HTERT RPE-1 (cell line): ENCODE data around the gene DUS3L.
"Not testable (repeated sequence)": the region's sequence is repeated elsewhere in the genome, so short reads cannot be mapped to it uniquely, and the experiment has no call there.

Experiments used
- in situ Hi-C: fragments of 300-500 bp; cut with MboI; formaldehyde crosslinking; loops from 4 replicates; pipeline ENCODE4 v1.14.3; 2020; ENCODE audit warnings: low sequenced_read_pairs

Gene DUS3L

DNA sequence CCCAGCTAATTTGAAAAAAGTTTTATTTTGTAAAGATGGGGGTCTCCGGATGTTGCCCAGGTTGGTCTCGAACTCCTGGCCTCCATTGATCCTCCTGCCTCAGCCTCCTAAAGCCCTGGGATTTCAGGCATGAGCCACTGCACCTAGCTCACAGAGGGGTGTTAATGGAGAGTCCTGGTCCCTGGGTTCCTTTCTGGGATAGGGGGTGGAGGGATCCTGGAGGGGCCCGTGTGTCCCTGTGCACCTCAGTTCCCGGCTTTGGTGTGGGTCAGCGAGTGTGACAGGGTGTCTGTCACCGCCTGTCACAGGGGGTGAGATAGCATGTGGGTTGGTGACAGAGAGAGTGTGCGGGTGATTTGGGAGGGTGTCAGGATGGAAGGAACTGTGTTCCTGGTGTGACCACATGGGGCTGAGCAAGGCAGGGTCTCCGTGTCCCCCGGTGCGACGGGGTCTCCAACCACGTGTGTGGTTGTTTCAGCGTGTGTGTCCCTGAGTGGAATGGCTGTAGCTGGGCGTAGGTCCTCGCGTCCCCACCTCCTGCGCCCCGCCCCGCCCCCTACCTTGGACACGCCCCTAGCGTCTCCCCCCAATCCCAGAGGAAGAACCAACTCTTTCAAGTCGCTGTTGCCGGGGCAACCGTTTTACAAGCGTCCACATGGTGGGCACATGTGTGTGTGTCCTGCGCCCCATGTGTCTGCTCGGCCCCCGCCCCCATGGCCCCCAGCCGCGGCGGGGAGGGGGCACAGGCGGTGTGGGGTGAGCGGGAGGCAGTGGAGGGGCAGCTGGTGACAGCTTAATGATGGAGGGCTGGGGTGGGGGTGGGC lies 11.0 kb upstream of the DUS3L start:
- in situ Hi-C loops: no loop called here

DNA sequence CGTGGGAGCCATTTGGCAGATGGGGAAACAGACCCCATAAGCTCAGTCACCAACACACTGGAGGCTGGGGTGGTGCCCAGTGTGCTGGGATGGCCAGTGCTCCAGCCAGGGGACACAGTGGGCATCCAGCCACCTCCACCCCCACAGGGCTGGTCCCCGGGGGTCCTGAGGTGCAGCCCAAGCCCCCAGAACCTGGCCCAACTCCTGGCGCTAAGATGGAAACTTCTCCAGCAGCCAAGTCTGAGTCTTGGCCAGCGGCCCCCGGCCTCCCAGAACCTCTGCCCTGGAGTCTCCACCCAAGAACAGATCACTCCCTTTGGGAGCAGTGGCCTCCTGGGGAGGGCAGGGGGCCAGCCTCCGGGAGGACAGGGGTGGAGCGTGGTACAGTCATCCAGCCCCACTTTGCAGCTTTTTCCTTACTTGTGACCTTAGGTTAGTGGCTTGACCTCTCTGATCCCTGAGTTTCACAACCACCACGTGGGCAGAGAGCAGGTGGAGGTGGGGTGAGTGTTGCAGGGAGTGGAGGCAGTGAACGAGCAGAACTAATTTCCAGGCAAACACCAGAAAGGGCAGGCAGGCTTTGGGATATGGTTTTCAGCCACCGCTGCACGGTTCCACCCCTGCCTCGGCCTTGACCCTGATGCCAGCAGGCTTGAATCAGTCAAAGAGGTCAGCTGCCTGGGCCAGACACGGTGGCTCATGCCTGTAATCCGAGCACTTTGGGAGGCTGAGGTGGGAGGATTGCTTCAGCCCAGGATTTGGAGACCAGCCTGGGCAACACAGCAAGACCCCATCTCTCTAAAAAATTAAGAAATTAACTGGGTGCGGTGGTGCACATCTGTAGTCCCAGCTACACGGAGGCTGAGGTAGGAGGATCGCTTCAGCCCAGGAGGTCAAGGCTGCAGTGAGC lies 9.7 kb upstream of the DUS3L start:
- in situ Hi-C loops: no loop called here

DNA sequence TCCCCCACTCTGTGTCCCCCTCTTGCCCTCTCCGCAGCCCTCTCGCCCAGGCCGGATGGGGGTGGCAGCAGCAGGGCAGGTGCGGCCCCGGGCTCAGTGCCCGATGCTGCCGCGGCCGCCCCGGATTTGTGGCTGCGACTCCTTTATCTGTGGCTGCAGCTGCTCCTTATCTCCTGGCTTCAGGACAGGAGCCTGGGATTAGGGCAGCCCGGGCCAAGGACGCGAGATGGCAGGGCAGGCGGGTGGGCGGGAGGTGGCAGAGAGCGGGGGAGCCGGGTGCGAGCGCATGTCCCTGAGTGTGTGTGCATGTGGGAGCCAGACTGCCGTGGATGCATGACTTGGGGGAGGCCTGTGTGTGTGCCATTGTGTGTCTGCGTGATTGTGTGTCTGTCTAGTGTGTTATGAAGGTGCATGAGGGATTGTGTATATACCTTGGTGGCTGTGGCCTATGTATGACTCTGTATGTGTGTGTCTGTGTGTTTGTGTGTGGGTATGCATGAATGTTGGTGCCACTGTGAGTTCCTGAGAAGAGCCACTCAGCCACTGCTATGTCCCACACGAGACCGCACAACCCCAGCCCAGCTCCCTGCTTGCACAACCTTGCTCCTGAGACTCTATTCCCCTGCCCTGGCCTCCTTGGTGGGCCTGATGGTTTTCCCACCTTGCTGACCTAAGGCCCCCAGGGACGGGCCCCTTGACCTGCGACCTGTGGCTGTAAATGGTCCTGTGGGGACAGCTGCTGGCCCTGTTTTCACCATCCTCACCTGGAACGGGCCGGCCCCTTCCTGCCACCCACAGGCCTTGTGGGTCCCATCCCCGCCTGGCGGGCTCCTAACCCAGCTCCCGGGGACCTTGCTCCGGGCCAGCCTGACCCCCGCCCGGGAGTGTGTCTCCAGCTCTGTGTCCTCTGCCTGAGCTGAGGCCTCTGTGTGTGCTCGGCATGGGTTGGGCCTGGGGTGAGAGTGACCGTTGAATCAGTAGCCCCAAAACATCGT lies 8.6 kb upstream of the DUS3L start:
- in situ Hi-C loops: no loop called here

DNA sequence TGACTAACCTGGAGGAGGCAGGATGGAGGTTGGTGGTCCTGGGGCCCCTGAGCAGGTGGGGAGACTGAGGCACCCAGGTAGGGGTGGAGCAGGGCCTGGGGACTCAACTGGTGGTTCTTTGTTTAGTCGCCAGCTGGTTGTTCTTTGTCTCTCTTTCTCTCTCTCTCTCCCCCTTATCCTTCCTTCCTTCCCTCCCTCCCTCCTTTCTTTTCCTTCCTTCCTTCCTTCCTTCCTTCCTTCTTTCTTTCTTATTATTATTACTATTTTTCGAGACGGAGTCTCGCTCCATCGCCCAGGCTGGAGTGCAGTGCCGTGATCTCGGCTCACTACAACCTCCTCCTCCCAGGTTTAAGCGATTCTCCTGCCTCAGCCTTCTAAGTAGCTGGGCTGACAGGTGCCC lies 7.3 kb upstream of the DUS3L start:
- in situ Hi-C loops: no loop called here

DNA sequence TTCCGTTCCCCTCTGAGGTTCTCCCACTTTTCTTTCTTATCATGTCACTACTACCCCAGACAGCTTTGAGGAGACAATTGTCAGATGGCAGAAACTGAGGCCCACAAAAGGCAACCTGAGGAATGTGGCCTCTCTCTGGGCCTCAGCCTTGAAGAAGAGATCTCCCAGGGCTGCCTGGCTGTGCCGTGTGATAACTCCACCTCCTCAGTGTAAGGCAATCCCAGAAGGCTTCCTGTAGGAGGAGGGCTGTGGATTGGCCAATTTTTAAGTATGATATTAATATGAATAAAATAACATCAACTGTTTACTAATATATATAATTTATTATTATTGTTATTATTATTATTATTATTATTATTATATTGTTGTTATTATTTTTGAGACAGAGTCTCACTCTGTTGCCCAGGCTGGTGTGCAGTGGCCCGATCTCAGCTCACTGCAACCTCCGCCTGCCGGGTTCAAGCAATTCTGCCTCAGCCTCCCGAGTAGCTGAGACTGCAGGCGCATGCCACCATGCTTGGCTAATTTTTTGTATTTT lies 4.5 kb upstream of the DUS3L start:
- in situ Hi-C loops: no loop called here

DNA sequence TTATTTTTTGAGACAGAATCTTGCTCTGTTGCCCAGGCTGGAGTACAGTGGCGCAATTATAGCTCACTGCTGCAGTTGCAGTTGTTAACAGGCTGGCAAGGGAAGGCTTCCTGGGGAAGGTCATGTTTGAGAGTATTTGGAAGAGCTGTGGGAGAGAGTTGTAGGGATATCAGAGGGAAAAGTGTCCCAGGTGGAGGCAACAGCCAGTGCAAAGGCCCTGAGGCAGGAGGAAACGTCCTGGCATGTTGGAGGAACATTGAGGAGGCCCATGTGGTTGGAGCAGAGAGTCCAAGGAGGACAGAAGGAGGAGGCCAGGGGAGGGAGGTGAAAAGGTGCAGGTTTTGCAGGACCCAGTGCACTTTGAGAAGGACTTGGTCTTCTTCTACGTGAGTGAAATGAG lies 2.2 kb upstream of the DUS3L start:
- in situ Hi-C loops: no loop called here

DNA sequence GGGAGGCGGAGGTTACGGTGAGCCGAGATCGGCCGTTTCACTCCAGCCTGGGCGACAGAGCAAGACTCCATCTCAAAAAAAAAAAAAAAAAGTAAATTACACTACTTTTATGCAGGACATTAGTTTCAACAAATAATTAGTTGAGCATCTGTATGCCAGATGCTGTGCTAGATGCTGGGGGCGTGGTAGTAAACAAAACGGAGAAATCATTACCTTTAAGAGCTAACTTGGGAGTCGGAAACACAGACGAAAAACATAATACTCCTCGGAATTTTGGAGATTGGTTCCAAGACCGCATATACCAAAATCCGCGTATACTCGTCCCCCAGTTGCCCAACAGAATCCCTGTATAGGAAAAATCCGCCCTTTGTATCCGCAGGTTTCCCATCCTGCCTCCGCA lies 1.3 kb upstream of the DUS3L start:
- in situ Hi-C loops: no loop called here

DNA sequence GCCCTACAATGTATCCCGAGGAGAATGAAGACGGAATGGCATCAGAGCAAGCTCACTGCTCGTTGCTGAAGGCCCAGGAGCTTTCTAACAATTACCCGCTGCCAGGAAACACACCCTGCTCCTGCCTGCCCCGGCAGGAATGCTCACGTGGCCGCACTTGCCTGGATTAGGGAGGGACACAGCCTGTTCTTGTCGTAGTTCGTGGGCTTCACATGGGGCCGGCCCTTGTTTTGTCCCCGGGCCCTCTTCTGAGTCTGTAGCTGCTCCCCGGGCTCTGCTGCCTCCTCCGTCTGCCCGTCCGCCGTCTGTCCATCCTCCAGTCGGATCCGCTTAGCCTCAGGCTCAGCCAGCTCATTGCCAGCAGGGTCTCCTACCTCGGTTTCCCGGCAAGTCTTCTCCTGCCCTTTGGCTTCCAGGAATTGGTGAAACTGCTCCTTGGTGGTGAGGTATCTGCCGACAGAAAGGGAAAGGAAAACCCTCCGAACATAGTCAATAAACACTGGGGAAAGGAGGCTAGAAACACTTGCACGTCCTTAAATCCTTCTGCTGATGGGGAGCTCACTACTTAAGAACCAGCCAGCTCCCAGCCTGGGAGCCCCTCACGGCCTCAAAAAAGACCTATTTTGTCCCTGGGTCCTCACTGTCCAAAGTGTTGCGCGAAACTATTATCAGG lies 941 bp downstream of the DUS3L start:
- in situ Hi-C loops: no loop called here

DNA sequence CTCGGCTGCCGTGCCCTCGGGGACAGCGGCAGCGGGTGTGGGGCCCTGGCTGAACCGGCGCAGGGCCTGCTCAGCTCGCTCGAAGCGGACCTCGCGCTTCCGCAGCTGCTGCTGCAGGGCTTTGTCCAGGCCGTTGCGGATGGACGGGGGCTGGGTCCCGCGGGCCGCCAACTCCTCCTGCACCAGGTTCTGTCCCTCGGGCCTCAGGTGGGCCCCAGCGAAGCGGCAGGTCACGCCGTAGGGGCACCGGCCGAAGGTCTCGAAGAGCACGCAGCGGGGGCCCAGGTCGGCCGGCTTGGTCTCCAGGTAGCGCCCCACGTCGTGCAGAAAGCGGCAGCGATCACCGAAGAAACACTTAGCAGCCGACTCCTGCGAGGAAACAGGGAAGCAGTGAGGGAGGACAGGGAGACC lies 1.6 kb downstream of the DUS3L start:
- in situ Hi-C loops: no loop called here

DNA sequence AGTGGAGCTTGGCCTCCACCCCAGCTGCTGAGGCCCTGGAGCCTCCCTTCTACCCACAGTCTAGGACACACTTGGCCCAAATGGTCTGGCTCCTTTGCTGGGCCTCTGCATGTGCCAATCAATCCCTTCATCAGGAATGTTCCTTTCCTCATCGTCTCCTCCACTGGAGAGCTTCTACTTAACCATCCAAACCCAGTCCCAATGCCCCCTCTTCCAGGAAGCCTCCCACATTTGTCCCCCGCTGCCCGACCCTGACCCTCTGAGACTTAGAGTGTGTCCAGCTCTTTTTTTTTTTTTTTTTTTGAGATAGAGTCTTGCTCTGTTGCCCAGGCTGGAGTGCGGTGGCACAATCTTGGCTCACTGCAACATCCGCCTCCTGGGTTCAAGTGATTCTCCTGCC lies 2.5 kb downstream of the DUS3L start:
- in situ Hi-C loops: no loop called here

DNA sequence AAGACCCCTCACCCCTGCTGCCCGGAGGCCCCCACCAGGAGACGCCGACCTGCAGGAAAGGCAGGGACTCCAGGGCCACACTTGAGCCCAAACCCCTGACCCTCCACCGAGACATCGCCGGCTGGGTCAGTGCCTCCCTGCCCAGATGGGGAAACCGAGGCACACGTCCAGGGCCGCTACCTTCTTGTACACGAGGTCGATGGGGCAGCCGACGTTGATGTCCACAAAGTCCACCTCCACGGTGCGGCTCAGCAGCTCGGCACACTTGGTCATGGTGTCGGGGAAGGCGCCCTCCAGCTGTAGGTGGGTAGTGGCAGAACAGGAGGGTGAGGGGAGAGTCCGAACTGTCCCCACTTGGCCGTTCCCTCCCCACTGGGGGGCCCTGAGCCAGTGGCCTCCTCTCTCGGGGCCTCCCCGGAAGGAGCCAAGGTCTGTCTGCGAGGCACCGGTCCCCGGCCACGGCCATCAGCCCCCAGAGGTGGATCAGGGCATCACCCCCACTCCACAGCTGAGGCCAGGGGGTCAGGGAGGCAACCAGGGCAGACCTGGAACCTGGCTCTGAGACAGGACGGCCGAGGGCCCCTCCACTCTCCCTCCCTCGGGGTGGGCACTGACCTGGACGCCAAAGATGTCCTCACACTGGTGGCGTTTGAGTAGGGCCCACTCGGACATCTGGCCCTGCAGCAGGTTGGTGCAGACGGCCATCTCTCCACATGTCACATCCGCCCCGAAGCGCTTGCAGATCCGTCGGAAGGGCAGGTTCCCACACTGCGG lies 3.4 kb downstream of the DUS3L start:
- in situ Hi-C loops: no loop called here

DNA sequence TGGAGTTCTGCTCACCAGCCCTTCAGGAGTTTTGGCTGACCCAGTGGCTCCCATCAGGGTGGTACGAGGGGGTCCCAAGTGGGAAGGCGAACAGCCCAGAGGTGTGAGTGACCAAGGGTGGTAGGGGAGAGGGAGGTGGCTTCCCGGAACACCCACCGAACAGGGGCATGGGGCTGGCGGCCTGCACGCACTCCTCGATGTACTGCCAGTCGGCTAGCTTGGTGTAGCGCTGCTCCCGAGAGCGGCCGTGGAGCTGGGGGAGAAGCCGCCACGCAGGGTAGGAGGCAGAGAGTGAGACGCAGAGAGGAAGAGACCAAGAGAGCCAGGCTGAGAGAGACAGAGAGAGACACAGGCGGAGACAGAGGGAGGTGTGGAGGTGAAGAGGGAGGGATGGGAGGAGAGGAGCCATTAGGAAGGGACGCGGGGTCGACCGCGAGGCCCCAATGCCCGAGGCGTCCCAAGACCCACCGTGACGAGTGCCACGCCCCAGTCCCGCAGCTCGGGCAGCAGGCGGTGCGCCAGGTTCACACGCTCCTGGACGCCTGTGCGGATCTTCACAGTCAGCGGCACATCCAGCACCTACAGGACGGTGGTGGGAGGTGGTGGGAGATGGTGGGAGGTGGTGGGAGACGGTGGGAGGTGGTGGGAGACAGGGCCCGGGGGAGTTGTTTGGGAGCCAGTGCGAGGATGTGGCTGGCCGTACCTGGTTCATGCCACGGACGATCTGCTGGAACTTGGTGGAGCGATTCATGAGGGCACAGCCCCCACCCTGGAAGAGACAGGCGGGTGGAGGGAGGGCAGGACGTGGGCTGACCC lies 4.2 kb downstream of the DUS3L start:
- in situ Hi-C loops: no loop called here

DNA sequence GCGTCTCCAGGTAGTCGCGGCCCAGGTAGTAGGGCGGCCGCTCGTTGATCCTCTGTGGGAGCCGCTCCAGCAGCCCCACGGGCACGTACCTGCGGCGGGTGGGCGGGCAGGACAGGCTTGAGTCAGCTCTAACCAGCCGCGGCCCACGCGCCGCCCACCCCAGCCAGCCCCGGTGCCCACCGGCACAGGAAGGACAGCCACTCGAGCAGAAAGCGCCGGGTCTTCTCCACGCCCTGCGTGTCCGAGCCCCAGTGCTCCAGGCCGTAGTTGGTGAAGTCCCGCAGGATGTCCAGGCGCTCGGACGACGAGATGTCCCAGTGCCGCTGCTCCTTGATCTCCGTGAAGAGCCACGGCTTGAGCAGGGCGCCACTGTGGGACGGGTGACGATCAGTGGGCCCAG lies 5.5 kb downstream of the DUS3L start:
- in situ Hi-C loops: no loop called here

DNA sequence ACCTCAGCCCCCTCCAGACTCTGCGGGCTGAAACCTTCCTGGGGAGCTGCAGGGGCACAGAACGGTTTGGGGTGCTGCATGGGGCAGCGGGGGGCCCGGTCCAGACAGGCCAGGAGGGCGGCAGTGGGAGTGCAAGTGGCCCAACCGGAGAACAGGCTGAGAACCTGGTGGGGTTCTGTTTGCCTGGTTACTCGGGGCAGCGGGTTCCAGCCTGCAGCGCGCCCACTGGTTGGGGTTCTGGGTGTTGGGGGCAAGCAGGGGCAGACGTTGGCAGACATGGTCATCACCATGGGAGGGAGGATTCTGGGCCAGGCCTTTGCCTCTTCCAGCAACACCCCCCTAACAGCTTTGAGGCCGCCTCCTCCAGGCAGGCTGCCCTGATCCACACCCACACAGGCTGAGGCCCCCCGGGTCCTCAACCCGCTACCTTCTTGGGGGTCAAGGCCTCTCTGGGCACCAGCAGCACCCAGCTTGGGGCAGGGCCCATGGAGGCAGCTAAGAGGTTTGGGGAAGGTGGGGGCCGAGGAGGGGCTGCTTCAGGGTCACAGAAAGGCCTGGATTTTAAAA lies 6.3 kb downstream of the DUS3L start, which contains the start of gene PRR22:
Gene PRR22, minus strand, starts transcription at position 166 of the 567 bp plus-strand sequence. Its CDS starts 86 bp downstream, at position 80.
- in situ Hi-C loops: no loop called here

DNA sequence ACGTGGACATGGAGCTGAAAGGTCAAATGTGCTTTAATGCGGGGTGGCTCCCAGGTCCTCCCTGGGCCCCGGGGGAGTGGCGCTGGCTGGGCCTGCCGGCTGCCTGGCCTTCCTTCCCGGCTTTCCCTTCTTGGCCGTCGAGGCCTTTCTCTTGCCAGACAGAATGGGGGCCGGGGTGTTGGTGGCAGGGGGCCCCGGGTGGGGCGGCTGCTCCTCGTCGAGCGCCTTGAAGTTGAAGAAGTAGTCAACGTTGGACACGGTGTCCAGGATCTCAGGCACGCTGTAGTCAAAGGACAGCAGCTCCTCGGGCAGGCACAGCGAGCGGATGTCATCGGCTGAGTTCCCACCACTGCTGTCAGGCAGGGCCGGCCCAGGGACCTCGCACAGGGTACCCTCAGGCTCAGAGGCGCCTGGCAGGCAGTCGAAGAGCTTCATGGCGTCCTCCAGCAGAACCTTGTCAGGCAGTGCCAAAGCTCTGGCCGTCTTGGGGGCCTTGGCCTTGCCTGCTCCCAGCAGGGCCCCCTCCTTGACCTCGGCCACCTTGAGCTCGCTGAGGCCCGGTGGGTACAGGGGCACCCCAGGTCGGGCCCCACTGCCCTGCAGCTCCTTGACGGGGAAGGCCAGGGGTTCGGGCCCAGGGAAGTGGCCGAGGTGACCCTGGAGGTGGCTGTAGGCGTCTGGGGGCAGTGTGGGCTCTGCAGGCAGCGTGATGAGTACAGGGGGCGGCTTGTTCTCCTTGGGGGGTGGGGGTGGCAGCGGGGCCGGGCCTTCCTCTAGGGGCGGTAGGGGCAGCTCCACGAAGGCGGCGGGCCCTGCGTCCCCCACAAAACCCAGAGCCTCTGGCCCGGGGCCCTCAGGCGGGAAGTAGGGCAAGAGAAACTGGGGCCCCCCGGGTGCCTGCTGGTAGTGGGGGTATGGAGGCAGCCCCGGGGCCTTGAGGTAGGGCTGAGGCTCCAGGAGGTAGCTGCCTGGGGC lies 7.7 kb downstream of the DUS3L start:
- in situ Hi-C loops: no loop called here

DNA sequence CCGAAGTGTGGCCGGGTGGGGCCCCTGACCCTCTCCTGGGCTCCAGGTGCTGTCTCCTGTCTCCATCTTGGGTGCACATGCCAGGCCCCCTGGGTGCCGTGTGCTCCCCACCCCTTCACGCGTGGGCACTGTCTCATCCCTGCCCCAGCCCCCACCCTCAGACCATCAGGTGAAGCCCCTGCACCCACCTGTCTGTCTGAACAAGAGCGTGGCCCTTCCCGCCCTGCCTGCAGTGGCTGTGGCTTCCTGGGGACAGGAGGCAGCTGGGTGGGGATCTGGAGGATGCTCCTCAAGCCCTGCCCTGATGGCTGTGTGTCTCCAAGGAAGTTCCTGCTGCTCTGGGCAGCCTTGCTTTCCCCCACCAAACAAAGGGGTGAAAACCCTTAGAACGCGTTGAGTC lies 8.6 kb downstream of the DUS3L start:
- in situ Hi-C loops: no loop called here

DNA sequence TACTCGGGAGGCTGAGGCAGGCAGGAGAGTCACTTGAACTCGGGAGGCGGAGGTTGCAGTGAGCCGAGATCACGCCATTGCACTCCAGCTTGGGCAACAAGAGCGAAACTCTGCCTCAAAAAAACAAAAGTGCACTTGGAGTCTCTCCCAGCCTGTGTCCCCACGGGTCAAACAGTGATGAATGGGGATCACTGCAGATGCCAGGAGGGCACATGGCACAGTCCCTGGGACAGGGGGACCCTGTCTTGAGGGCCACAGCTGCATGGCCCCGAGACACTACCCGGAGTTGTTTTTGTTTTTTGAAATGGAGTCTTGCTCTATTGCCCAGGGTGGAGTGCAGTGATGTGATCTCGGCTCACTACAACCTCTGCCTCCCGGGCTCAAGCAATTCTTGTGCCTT lies 10.0 kb downstream of the DUS3L start:
- in situ Hi-C loops: not testable (repeated sequence)
